ENCODE measurements around the gene SLC16A9.
A peak's percentile ranks its signal among the peaks of the same experiment; 100 is the strongest.
"Not testable (repeated sequence)": the region's sequence is repeated elsewhere in the genome, so short reads cannot be mapped to it uniquely, and the experiment has no call there.

The SLC16A9 gene, protein sequence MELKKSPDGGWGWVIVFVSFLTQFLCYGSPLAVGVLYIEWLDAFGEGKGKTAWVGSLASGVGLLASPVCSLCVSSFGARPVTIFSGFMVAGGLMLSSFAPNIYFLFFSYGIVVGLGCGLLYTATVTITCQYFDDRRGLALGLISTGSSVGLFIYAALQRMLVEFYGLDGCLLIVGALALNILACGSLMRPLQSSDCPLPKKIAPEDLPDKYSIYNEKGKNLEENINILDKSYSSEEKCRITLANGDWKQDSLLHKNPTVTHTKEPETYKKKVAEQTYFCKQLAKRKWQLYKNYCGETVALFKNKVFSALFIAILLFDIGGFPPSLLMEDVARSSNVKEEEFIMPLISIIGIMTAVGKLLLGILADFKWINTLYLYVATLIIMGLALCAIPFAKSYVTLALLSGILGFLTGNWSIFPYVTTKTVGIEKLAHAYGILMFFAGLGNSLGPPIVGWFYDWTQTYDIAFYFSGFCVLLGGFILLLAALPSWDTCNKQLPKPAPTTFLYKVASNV

DNA sequence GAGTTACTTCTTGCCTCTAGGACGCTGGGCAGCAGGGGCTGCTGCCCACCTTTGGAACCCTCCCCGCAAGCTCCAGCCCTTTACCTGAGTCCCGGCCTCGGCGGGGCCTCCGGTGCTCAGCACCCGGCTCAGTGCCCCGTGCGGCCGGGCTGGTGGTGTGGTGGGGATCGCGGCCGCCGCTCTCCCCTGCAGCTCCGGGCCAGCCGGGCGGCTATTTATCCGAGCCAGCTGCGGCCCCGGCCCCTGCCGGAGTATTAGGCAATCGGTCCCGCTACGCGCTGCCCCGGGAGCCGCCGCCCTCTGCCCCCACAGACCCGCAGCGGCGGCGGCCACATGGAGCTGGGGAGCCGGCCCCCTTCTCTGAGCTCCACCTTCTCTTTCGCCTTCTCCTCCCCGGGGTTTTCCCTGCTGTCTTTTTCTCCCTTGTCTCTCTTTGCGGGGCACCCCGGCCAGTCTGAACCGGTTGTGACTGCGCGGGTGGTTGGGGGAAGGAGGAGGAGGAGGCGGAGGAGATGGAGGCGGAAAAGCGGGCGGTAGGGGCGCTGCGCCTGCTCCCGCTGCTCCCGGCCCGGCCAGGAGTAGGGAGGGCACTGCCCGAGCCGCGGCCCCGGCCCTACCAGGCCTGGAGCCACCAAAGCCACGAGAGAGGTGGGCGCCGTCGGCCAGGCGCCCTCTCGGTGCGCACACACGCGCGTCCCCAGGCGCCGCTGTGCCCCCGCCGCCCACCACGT is at the start of gene SLC16A9:
Gene SLC16A9, minus strand, starts transcription at position 456 of the 731 bp plus-strand sequence. CDS start 25,559 bp downstream, outside the sequence.
- in situ Hi-C loops (cut with MboI; ENCODE audit: low pct_unique_long_range_greater_than_20kb, low sequenced_read_pairs), result no loop called here
- peak; percentile 82 for DNase-seq

DNA sequence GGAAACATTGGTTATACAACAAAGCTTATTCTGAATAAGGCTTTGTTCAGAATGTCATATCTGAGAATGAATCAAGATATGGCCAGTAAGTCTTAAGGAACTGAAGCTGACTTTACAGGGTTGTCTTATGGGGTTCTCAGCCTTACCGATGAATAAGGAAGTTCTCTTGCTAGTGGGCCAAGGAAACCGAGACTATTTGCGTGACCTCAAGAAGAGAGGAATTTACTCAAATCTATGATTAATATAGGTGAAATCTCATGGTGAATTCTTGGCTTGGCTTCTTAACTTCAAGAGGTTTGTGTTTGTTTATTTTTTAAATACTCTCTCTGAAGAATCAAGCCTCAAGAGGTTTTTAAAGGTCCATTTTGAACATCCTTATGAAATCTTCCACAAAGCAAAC is 48.3 kb upstream of the SLC16A9 start:
- no peak for DNase-seq

DNA sequence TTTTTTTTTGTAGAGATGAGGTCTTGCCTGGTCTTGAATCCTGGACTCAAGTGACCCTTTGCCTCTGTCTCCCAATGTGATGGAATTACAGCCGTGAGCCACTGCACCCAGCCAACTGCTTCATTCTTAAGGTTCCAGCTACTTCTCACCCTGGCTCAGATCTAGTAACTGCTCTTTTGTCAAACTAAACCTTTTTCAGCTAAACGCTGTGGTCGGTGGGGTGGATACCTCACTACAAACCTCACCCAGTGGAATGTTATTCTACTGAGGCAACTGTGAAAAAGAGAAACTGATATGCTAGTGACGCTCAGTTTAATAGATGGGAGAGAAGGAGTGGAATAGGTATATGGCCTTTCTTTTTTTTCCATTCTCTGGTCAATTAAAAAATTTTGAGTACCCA is 45.3 kb upstream of the SLC16A9 start:
- in situ Hi-C loops (cut with MboI; ENCODE audit: low pct_unique_long_range_greater_than_20kb, low sequenced_read_pairs), result no loop called here
- DNase-seq, result no peak

More for the DNA sequence above, 48.3 kb upstream of the SLC16A9 start:
- in situ Hi-C loops (cut with MboI; ENCODE audit: low pct_unique_long_range_greater_than_20kb, low sequenced_read_pairs), result no loop called here

DNA sequence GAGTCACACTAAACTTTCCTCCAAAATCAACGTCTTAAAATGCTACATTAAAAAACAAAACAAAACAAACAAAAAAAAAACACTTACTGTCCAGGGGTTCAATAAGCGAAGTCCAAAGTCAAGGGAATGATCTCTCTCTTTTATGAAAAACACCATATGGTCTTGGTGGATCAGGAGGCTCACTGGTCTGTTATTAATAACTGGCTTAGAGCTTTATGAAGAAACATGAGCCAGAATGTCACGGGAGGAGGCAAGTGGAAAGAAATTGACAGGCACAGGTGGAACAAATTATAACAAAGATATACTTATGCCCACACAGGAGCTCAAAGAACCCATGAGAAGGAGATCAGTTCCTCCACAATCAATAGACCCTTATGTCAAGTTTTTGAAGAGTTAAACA is 43.6 kb upstream of the SLC16A9 start, which contains the start of gene MRLN:
Gene MRLN, minus strand, starts transcription at position 189 of the 400 bp plus-strand sequence.
- in situ Hi-C loops (cut with MboI; ENCODE audit: low pct_unique_long_range_greater_than_20kb, low sequenced_read_pairs), result no loop called here
- DNase-seq, result no peak

DNA sequence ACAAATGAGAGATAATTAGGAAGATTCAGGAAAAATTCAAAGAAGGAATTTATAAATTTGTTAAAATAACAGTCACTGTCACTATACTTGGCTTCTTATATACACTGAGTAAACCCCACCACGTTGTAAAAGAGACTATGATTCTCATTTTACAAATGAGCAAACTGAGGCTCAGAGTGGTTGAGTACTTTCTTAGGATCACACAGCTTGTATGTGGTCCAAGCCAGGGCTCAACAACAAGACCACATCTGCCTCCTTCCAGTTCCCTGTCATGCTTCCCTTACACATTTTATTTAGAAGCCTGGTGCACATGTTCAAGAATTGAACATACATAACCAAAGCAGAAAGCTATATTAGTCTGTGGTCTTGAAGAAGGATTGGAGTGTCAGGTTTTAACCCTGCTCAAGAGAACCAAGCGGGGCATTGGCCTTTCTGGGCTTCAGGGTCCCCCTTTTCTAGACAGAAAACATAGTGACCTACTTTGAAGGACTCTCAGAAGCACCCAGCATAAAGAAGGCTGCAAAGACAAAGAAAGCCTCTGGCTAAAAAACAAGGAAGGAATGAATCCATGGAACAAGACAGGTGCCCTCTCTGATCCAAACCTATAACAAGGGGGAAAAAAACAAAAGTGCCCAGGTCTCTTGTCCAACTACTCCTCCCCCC is 42.8 kb upstream of the SLC16A9 start:
- DNase-seq, result no peak
- in situ Hi-C loops (cut with MboI; ENCODE audit: low pct_unique_long_range_greater_than_20kb, low sequenced_read_pairs), result no loop called here

DNA sequence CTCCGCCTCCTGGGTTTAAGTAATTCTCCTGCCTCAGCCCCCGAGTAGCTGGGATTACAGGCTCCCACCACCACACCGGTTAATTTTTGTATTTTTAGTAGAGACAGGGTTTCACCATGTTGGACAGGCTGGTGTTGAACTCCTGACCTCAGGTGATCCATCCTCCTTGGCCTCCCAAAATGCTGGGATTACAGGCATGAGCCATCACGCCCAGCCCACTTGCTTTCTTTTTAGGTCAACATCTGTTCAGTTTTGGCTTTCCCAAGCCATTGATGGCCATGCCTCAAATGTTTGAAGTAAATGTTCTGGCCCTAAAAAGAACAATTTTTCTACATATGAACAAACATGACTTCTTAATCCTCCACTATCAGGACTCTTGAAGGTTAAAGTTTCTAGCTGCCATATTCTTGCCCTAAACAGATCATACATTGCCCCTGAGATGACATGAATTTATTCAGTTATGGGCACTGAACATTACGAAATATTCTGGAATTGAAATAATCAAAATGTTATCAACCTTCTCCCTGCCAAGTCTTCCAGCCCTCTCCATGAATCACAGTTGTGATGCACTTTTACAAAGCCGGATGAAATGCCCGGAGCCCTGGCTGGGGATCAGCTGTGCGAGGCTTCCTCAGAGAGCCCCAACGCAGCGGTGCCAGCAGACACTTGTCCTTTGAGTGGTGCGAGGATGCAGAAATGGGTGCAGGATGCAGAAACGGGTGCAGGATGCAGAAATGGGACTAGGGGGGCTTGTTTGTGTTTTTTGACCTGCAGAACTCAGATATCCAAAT is 40.7 kb upstream of the SLC16A9 start:
- DNase-seq, result no peak
- in situ Hi-C loops (cut with MboI; ENCODE audit: low pct_unique_long_range_greater_than_20kb, low sequenced_read_pairs), result no loop called here

DNA sequence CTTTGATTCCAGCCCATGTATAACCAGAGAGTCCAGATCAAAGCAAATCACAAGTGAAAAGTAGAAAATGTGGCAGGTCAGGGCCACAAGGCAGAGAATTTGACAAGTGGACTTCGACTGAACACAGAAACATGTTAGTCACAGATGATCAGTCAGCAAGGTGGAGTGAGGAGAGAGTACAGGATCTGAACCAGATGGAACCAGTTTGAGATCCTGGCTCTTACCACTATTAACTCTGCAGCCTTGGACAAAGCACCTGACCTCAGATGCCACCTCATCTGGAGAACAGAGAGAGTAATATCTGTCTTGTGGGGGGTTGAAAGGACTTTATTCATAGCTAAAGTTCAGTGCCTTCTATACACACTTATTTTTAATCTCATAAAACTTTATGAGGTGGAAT is 39.2 kb upstream of the SLC16A9 start:
- DNase-seq, result no peak
- in situ Hi-C loops (cut with MboI; ENCODE audit: low pct_unique_long_range_greater_than_20kb, low sequenced_read_pairs), result no loop called here

DNA sequence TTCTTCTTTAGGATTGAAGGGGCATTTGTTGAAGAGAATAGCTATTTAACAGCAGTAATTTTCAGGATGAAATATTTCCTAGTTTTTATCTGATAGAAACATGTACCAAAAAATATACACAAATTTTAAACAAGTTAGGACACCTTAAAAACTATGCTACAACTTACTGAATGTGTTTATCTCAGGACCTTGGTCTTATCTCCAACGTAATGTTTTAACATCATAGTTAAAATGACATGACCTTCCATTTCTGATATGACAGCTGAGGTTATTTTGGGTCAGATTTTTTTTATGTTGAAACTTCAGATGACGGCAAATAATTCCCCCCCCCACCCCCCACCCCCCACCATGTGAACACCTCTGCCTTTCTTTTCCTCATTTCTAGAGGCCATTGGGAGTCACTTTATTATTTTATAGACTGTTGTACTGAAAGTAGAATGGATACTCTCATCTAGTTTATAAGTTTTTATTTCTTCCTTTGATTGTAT is 35.6 kb upstream of the SLC16A9 start:
- DNase-seq, result no peak
- in situ Hi-C loops (cut with MboI; ENCODE audit: low pct_unique_long_range_greater_than_20kb, low sequenced_read_pairs), result no loop called here

DNA sequence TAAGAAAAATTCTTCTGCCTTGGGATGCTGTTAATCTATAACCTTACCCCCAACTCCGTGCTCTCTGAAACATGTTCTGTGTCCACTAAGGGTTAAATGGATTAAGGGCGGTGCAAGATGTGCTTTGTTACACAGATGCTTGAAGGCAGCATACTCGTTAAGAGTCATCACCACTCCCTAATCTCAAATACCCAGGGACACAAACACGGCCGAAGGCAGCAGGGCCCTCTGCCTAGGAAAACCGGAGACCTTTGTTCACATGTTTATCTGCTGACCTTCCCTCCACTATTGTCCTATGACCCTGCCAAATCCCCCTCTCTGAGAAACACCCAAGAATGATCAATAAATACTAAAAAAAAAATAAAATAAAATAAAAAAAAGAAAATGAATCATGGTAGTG is 35.1 kb upstream of the SLC16A9 start:
- DNase-seq; in situ Hi-C loops (cut with MboI; ENCODE audit: low pct_unique_long_range_greater_than_20kb, low sequenced_read_pairs): not testable (repeated sequence)

DNA sequence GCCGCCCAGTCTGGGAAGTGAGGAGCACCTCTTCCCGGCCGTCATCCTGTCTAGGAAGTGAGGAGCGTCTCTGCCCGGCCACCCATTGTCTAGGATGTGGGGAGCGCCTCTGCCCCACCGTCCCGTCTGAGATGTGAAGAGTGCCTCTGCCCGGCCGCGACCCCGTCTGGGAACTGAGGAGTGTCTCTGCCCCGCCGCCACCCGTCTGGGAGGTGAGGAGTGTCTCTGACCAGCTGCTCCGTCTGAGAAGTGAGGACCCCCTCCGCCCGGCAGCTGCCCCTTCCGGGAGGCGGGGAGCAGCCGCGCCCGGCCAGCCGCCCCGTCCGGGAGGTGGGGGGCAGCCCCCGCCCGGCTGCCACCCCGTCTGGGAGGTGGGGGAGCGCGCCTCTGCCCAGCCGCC is 34.5 kb upstream of the SLC16A9 start:
- DNase-seq; in situ Hi-C loops (cut with MboI; ENCODE audit: low pct_unique_long_range_greater_than_20kb, low sequenced_read_pairs): not testable (repeated sequence)

DNA sequence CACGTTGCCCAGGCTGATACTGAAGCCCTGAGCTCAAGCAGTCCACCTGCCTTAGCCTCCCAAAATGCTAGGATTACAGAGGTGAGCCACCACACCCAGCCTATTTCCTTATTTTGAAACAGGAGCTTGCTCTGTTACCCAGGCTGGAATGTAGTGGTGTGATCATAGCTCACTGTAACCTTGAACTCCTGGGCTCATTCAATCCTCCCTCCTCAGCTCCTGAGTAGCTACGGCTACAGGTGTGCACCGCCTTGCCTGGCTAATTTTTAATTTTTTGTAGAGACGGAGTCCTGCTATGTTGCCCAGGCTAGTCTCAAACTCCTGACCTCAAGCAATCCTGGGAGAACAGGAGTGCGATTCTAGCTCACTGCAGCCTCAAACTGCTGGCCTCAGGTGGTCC is 31.9 kb upstream of the SLC16A9 start:
- no peak for DNase-seq
- in situ Hi-C loops (cut with MboI; ENCODE audit: low pct_unique_long_range_greater_than_20kb, low sequenced_read_pairs), result no loop called here

DNA sequence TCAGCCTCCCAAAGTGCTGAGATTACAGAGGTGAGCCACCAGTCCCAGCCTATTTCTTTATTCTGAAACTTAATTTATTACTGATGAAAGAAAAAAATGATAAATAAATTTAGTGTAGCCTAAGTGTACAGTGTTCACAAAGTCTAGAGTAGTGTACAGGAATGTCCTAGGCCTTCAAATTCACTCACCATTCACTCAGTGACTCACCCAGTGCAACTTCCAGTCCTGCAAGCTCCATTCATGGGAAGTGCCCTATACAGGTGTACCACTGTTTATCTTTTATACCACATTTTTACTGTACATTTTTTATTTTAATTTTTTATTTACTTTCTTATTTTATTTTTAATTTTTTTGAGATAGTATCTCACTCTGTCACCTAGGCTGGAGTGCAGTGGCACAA is 31.4 kb upstream of the SLC16A9 start:
- in situ Hi-C loops (cut with MboI; ENCODE audit: low pct_unique_long_range_greater_than_20kb, low sequenced_read_pairs), result no loop called here

DNA sequence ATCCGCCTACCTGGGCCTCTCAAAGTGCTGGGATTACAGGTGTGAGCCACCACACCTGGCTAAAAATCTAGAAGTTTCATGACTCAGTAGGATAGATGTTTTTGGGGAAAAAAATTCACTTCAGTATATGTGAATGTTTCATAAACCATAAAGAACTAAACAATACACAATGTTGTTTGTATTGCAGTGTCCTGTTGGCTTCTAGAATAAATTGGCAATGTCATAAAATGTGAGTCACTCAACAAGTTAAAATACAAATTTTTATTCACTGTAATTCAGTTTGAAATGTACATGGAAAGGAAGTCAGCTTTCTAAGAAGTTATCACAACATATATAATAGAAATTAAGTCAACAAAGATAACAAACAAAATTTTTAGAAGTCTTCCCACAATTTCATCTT is 27.1 kb upstream of the SLC16A9 start:
- in situ Hi-C loops (cut with MboI; ENCODE audit: low pct_unique_long_range_greater_than_20kb, low sequenced_read_pairs), result no loop called here
- DNase-seq, result no peak

More for the DNA sequence above, 31.4 kb upstream of the SLC16A9 start:
- no peak for DNase-seq

DNA sequence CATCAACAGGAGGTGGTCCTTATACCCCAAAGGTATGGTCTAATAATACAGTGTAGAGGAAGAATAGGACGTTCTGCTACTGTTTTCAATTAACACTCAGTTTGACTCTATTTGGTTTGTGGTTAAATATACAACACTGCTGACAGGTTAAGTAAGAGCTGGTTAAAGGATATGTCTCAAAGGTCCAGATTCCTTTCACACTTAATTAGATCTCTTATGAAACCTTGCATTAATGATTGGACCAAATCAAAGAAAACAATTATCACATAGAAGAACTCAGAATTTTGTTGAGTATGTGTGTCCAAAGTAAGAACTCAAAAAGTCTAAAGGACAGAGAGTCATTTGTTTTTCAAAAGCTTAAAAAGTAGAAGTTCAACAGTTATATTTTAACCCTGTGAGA is 25.6 kb upstream of the SLC16A9 start:
- in situ Hi-C loops (cut with MboI; ENCODE audit: low pct_unique_long_range_greater_than_20kb, low sequenced_read_pairs), result no loop called here

DNA sequence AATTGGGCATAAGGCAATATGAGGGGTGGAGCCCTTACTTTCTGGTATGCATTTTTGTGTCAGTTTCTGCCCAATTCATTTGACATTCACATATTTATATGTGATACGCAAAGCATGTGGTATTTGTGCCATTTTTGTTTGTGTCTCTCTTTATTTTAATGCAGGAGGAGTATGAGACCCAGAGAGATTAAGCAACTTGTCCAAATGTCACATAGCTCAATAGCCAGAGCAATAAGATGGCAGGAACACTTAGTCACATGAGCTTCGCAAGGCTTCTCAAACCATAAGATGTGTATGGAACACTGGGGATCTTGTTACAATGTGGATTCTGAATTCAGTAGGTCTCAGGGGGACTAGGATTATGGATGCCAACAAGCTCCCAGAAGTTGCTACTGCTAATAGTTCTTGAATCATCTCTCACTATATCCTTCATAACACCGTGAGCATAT is 24.4 kb upstream of the SLC16A9 start:
- in situ Hi-C loops (cut with MboI; ENCODE audit: low pct_unique_long_range_greater_than_20kb, low sequenced_read_pairs), result no loop called here
- DNase-seq, result no peak

More for the DNA sequence above, 25.6 kb upstream of the SLC16A9 start:
- DNase-seq, result no peak

DNA sequence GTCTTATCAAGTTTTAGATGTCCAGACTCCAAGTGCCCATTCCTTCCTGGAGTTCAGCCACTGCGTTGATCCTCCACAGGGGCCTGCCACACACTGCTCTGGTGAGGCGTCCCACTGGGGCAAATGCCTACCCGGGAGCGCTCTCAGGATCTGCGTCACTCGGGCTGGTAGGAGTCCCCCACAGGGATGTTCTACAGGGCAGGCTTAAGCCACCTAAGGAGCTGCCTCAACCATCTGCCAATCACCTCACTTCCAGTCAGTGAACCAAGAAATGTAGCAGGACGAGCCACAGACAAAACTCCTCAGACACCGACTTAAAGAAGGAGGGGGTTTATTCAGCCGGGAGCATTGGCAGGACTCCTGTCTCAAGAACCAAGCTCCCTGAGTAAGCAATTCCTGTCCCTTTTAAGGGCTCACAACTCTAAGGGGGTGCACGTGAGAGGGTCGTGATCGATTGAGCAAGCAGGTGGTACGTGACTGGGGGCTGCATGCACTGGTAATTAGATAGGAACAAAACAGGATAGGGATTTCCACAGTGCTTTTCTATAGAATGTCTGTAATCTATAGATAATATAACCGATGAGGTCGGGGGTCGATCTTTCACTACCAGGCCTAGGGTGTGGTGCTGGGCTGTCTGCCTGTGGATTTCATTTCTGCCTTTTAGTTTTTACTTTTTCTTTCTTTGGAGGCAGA is 23.8 kb upstream of the SLC16A9 start:
- not testable (repeated sequence) for DNase-seq

DNA sequence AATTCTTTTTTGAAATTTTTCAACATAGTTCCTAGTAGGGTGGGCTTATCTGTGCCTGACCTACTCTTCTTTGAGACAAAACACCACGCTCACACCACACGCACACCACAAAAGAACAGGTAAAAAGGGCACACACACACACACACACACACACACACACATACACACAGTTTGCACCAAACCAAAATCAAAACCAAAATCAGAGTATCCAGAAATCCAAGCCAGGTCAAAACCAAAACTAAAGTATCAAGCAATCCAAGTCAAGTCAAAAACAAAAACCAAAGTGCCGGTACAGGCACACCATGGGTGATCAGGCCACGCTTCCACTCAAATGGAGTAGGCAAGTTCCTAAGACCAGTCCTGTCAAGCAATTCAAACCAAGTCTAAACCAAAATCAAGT is 23.2 kb upstream of the SLC16A9 start:
- in situ Hi-C loops (cut with MboI; ENCODE audit: low pct_unique_long_range_greater_than_20kb, low sequenced_read_pairs), result not testable (repeated sequence)

More for the DNA sequence above, 23.8 kb upstream of the SLC16A9 start:
- in situ Hi-C loops (cut with MboI; ENCODE audit: low pct_unique_long_range_greater_than_20kb, low sequenced_read_pairs), result not testable (repeated sequence)

DNA sequence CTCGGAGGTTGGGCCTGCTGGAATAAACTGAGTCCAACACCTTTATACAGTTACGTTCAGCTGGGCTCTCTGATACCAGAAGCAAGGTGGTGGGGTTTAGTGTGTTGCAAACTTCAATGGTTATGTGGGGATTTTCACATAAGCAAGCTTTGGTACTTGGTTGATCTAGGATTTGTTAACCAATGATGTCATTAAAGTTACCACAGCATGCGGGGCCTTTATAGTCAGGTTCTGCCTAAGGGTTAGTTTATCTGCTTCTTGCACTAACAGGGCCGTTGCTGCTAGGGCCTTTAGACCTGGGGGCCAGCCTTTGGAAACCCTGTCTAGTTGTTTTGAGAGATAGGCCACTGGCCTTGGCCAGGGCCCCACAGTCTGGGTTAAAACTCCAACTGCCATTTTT is 19.5 kb upstream of the SLC16A9 start:
- in situ Hi-C loops (cut with MboI; ENCODE audit: low pct_unique_long_range_greater_than_20kb, low sequenced_read_pairs); DNase-seq: not testable (repeated sequence)

More for the DNA sequence above, 23.2 kb upstream of the SLC16A9 start:
- not testable (repeated sequence) for DNase-seq

Data from KBM-7 (cell line).